GM12801 (cell line): Measurements from ENCODE around the gene ANTXR1.

ENCODE experiments used
- CTCF ChIP-seq: IDR thresholded peaks from one replicate; pipeline ENCODE4 v1.5.1; 2011; ENCODE audit warnings: control low read depth; ENCODE audit not compliant: insufficient read length; ENCODE audit errors: extremely low read depth

ANTXR1 gene

GRCh38 chr2:69080071-69080470, 67.1 kb downstream of the ANTXR1 start:
- TF ChIP-seq CTCF, result no peak

DNA sequence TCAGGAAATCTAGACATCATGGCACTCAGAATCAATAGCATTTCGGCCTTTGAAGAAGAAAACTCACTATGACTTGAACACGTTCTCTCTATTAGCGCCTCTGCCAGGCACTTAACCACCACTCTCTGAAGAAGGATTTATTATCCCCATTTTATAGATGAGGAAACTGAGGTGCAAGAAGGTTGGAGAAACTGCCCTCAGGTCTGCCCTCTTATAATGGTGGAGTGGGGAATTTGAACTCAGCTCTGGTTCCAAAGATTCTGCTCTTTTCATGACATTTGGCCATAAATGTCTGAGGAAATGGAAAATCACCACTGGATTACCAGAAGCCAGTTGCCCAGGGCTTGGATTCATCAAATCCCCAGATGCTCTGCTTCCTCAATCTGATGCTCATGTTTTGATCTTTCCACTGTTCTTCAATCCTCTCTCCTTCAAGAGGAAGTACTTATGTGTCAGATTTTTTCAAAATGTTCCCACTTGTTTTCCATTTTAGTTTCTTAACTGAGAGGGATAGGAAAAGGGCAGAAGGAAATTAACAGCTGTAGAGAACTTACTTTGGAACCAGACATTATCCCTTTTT, 68.1 kb downstream of the ANTXR1 start:
- no peak for TF ChIP-seq CTCF

GRCh38 chr2:69081757-69082156, 68.8 kb downstream of the ANTXR1 start:
- no peak for TF ChIP-seq CTCF

DNA sequence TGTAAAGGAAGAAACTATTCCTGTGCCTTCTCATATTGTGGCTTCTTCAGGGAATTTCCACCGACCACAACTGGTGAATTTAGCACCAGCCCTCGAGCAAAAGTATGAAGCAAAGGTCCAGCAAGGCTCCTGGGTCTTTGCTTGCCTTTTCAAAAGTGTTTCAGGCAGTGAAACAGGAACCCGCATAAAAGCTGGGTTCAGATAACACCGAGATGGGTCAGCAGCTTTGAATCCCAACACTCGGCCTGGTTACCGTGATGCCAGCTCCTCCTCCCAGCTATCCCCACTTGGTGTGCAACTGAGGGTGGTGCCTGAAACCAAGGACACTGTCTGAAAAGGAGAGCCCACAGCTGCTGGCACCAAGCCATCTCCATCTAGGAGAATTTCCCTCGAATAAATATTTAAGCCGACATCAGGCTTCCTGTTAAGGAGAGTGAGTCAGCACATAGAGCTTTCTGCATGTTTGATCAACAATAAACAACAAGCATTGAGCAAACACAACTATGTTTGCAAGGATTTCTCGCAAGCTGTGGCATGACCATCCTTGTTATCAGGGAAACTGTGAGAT, 69.5 kb downstream of the ANTXR1 start:
- TF ChIP-seq CTCF, result no peak

DNA sequence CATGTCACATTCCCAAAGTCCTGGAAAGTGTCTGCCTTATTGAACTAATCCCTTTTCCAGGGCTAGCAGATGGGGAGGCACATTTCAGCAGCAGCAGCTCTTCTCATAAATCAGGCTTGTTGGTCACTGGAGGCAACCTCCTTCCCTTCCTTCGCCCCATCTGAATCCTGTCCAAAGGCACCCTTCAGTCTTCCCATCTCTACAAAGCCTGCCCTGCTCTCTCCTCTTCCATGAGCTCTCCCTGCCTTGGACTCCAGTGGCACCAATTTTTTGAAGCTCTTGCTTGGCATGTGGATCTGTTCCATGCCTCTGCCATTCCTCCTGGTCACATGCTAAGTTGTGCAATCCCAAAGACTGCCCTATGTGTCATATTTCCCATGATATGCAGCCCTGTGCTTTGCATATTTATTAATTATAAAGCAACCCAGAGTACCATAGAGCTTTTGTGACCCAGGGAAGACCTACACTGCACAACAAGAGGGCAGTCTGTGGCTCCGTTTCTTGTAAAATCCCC, 70.3 kb downstream of the ANTXR1 start:
- TF ChIP-seq CTCF, result no peak

- no peak for TF ChIP-seq CTCF
Measured at GRCh38 chr2:69084492-69084891, 71.5 kb downstream of the ANTXR1 start.

- no peak for TF ChIP-seq CTCF
Measured at GRCh38 chr2:69086466-69086865, 73.5 kb downstream of the ANTXR1 start.
